Measurements from ENCODE around the gene RCOR2.

Gene RCOR2

GRCh38 chr11:63877658-63878241, 39.2 kb downstream of the RCOR2 start:
- no peak for TF ChIP-seq JUND (IDR thresholded peaks at IDR 0.05; ENCODE audit: low read depth)
- DNase-seq (ENCODE audit: low read depth in 1 of 2, low spot score in 1 of 2): no peak
- in situ Hi-C loops (cut with HindIII; ENCODE audit: low pct_unique_long_range_greater_than_20kb, low sequenced_read_pairs): no loop called here

DNA sequence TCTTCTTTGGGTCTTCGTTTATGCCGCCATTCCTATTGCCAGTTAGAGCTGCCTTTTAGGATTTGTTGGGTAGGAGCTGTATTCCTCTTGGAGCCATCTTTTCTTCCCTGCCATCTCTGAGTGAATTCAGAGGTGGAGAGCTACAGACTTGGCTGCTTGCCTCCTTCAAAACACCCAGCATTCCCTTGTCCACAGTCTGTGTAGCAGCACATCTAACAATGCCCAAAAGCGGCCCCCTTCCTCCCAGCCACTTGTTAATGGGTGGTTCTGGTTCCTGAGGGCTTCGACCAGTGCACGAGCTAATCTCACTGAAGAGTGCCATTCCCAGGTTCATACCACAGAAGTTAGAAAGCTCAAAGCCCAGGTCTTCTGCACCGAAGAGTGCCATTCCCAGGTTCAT, 40.3 kb downstream of the RCOR2 start:
- in situ Hi-C loops (cut with HindIII; ENCODE audit: low pct_unique_long_range_greater_than_20kb, low sequenced_read_pairs): no loop called here
- no peak for DNase-seq (ENCODE audit: low read depth in 1 of 2, low spot score in 1 of 2)
- no peak for TF ChIP-seq JUND (IDR thresholded peaks at IDR 0.05; ENCODE audit: low read depth)

- DNase-seq (ENCODE audit: low read depth in 1 of 2, low spot score in 1 of 2): no peak
- in situ Hi-C loops (cut with HindIII; ENCODE audit: low pct_unique_long_range_greater_than_20kb, low sequenced_read_pairs): no loop called here
- no peak for TF ChIP-seq JUND (IDR thresholded peaks at IDR 0.05; ENCODE audit: low read depth)
These were observed 41.4 kb downstream of the RCOR2 start for GRCh38 chr11:63875506-63876065.

- in situ Hi-C loops (cut with HindIII; ENCODE audit: low pct_unique_long_range_greater_than_20kb, low sequenced_read_pairs): no loop called here
- no peak for DNase-seq (ENCODE audit: low read depth in 1 of 2, low spot score in 1 of 2)
- no peak for TF ChIP-seq JUND (IDR thresholded peaks at IDR 0.05; ENCODE audit: low read depth)
These were observed 42.5 kb downstream of the RCOR2 start for GRCh38 chr11:63874511-63874910.

GRCh38 chr11:63873311-63873710, 43.7 kb downstream of the RCOR2 start:
- no peak for TF ChIP-seq JUND (IDR thresholded peaks at IDR 0.05; ENCODE audit: low read depth)
- in situ Hi-C loops (cut with HindIII; ENCODE audit: low pct_unique_long_range_greater_than_20kb, low sequenced_read_pairs): no loop called here
- DNase-seq (ENCODE audit: low read depth in 1 of 2, low spot score in 1 of 2): no peak

DNA sequence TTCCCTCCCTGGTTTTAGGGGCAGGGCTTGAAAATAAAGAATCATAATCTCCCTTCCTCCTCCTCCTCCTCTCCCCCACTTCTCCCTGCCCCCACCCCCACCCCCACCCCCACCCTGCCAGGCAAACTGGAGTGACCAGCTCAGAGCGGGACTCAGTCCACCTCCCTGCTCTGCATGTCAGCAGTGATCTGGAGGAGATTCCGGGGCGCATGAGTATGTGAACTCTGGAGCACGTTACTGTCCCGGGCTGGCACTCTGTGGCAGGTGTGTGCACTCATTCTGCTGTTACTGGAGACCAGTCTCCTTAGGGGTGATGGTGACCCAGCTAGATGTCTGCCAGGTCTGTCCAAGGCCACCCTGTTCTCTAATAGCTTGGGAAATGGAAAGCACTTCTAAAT, 44.2 kb downstream of the RCOR2 start:
- in situ Hi-C loops (cut with HindIII; ENCODE audit: low pct_unique_long_range_greater_than_20kb, low sequenced_read_pairs): no loop called here
- no peak for TF ChIP-seq JUND (IDR thresholded peaks at IDR 0.05; ENCODE audit: low read depth)
- DNase-seq (ENCODE audit: low read depth in 1 of 2, low spot score in 1 of 2): peak; percentile 47 to 76

DNA sequence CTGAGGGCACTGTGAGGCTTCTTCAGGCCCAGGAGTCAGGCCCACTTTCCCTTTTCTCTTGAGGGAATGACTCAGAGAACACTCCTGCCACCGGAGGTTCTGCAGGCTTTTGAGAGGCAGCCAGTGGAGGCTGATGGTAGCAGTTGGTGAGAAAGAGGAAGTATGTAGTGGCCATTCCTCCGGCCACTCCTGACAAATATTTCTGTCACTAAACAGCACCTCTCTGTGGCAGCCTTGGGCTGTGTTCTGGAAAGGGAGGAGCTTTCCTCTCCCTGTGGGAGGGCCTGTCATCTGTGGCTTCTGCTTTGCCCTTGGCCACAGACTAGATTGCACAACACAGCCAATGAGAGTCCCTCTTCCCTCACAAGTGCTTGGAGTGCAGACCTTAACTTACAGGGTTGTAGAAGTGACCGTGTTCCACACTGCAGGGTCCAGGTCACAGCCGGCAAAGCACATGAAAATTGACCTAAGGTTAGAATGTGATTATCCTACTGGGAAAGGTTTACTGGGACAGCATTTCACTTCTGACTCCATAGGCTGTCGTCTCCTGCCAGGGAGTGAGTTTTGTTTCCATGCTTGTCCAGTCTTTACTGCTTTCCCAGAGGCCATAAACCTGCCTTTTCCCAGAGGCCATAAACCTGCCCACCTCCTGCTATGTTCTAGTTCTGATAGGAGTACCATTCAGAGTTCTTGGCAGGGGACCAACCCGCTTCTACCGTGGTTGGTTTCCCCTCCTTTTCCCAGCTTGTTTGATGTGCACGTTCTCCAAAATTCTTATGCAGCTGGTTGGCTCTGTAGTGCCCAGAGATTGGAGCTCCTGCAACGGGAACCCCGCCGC, 44.8 kb downstream of the RCOR2 start:
- no peak for TF ChIP-seq JUND (IDR thresholded peaks at IDR 0.05; ENCODE audit: low read depth)
- peak; percentile 84 to 99 for DNase-seq (ENCODE audit: low read depth in 1 of 2, low spot score in 1 of 2)
- in situ Hi-C loops (cut with HindIII; ENCODE audit: low pct_unique_long_range_greater_than_20kb, low sequenced_read_pairs): no loop called here

- no peak for DNase-seq (ENCODE audit: low read depth in 1 of 2, low spot score in 1 of 2)
- in situ Hi-C loops (cut with HindIII; ENCODE audit: low pct_unique_long_range_greater_than_20kb, low sequenced_read_pairs): no loop called here
- no peak for TF ChIP-seq JUND (IDR thresholded peaks at IDR 0.05; ENCODE audit: low read depth)
These were observed 46.4 kb downstream of the RCOR2 start for GRCh38 chr11:63870351-63871140.

GRCh38 chr11:63869683-63870082, 47.3 kb downstream of the RCOR2 start:
- DNase-seq (ENCODE audit: low read depth in 1 of 2, low spot score in 1 of 2): no peak
- no peak for TF ChIP-seq JUND (IDR thresholded peaks at IDR 0.05; ENCODE audit: low read depth)
- in situ Hi-C loops (cut with HindIII; ENCODE audit: low pct_unique_long_range_greater_than_20kb, low sequenced_read_pairs): no loop called here

DNA sequence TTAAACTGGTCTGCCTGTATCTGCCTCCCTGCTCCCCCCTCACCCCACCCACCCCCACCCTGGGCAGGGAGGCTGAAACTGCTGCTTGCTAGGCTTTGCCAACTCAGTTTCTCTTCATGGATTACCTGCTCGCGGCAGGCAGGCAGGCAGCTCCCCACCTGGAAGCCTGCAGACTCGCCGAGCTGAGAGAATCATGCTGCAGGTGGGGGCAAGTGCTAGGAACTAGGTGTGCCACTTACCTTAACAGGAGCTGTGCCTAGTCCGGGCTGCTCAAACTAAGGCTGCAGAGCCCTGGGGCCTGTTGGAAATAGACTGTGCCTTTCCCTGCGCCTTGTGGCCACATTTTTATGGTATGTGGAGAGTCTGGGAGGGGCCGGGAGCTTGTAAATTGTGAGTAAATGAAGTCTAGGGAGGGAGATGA, 47.8 kb downstream of the RCOR2 start:
- no peak for TF ChIP-seq JUND (IDR thresholded peaks at IDR 0.05; ENCODE audit: low read depth)
- peak in 1 of 2 experiments; percentile 81 for DNase-seq (ENCODE audit: low read depth in 1 of 2, low spot score in 1 of 2)
- in situ Hi-C loops (cut with HindIII; ENCODE audit: low pct_unique_long_range_greater_than_20kb, low sequenced_read_pairs): no loop called here

DNA sequence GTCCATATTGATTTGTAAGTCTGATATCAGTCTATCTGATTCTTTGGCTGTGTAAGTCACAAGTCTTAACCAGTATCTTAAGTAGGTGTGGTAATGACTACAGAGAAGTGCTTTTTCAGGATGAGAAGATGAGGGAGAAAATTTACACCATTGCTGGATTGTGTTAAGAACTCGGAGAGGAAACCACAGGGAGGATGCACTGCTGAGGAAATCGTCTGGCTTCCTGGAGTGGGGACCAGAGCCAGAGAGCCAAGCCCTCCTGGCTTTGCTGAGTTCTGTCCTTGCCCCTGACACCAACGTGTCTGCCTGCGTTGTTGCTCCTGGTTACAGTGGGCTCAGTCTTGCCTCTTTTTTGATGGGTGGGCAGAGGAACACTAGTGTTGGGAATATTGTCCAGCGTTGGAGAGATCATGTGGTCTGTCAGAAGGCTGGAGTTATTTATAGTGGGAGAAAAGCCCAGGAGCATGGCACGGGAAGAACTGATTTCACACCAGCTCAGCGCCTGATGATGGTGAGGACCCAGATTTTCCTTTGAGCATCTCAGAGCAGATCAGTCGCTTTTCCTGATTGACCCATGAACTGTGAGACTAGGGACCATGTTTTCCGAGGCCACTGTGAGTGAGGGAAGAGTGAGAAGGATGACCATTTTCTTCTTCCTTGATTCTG, 48.4 kb downstream of the RCOR2 start:
- in situ Hi-C loops (cut with HindIII; ENCODE audit: low pct_unique_long_range_greater_than_20kb, low sequenced_read_pairs): no loop called here
- DNase-seq (ENCODE audit: low read depth in 1 of 2, low spot score in 1 of 2): no peak
- no peak for TF ChIP-seq JUND (IDR thresholded peaks at IDR 0.05; ENCODE audit: low read depth)

- in situ Hi-C loops (cut with HindIII; ENCODE audit: low pct_unique_long_range_greater_than_20kb, low sequenced_read_pairs): no loop called here
- no peak for TF ChIP-seq JUND (IDR thresholded peaks at IDR 0.05; ENCODE audit: low read depth)
- peak in 1 of 2 experiments; percentile 78 for DNase-seq (ENCODE audit: low read depth in 1 of 2, low spot score in 1 of 2)
These were observed 49.5 kb downstream of the RCOR2 start for GRCh38 chr11:63867511-63867910.

Data from T47D (cell line).